ENCODE data around the gene RSPO3.
"Not testable (repeated sequence)": the region's sequence is repeated elsewhere in the genome, so short reads cannot be mapped to it uniquely, and the experiment has no call there.

Gene RSPO3

DNA sequence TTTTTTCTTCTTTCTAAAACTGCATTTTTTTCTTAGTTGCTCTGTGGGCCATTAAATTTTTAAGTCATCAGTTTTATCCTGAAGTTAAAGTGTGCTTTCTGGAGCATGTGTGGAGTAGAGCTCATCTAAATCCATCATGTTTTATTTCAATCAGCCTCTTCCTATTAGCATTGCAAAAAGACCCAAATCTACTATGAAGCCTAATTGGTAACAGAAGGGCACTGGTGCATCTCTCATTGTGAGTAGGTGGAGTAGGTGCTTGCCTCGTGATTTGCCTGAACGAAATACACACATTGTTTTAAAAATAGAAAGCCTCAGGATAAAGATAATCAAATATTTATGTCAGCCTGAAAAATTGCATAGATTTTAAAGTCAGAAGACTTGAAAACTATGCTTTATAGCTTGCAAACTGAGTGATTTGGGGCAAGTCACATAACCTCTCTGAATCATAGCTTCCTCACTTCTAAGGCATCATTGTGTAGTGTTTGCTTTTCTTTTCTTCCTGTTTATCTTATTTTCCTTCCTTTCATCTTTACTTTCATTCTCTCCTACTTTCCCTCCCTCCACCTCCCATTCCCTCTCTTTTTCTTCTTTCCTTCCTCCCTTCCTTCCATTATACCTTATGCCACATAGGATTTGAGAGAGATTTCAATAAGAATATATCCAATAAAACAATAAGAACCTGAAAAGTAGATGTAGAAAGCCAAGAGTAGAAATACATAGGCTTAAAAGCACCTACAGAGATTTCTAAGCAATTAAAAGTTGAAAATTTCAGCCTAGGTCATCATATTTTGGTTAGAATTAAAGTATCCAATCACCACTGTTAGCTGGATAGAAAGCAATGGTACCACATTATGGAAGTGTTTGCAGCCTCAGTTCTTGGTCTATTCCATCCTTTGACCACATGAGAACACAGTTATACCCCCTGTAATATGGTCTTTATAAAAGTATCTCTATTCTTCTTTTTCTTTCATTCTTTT, 98.6 kb downstream of the RSPO3 start:
- Histone ChIP-seq H3K4me3 (ENCODE audit: extremely low read depth, insufficient read depth, low read length, poor library complexity, severe bottlenecking) (no peak overlapping the region), H3K4me1 (ENCODE audit: control insufficient read depth, insufficient read depth, low read length, poor library complexity, severe bottlenecking) (no peaks in the 10 kb centered on the region), H3K9me3 (ENCODE audit: control insufficient read depth, low read length) (no peaks in the 10 kb centered on the region), H3K36me3 (ENCODE audit: control insufficient read depth, insufficient read depth, low read length) (no peaks in the 10 kb centered on the region), H3K27ac (ENCODE audit: low read depth, low read length, severe bottlenecking) (no peak overlapping the region)
- no CpG with 5 or more reads among the region's 2 CpGs for WGBS, 2 experiments (ENCODE audit: insufficient coverage in 2 of 2)

- H3K4me1 ChIP-seq (ENCODE audit: control insufficient read depth, insufficient read depth, low read length, poor library complexity, severe bottlenecking) = no peaks in the 10 kb centered on the region
- 80% methylated on average over 1 of the region's 1 CpG; no CpG with 5 or more reads in 1 of the 2 experiments for WGBS, 2 experiments (ENCODE audit: insufficient coverage in 2 of 2)
Observed at GRCh38 chr6:127219869-127220268, 101.4 kb downstream of the RSPO3 start.

DNA sequence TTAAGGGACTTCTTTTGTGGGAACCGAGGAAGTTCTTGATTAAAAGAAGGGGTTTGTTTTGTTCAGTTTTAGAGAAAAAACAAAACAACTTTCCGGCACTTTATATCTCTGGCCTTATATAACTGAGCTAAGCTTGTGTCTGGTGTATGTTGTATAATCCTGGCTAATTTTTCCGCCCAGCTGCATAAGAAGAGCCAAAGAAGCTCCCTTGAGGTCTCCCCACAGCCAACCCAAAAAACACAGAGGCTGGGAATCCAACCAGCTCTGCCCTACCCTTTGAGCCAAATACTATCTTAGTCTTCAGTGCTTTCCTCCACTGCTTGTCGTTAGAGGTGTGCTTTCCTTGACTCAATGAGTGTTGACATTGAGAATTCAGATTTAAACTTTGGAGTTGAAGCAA, 102.7 kb downstream of the RSPO3 start:
- 83 to 100% methylated on average over 1 of the region's 4 CpGs for WGBS, 2 experiments (ENCODE audit: insufficient coverage in 2 of 2)
- H3K4me1 ChIP-seq (ENCODE audit: control insufficient read depth, insufficient read depth, low read length, poor library complexity, severe bottlenecking) = no peaks in the 10 kb centered on the region

More at GRCh38 chr6:127219869-127220268, 101.4 kb downstream of the RSPO3 start:
- Histone ChIP-seq H3K4me3 (ENCODE audit: extremely low read depth, insufficient read depth, low read length, poor library complexity, severe bottlenecking) (no peak overlapping the region), H3K27ac (ENCODE audit: low read depth, low read length, severe bottlenecking) (no peak overlapping the region), H3K9me3 (ENCODE audit: control insufficient read depth, low read length) (no peaks in the 10 kb centered on the region), H3K36me3 (ENCODE audit: control insufficient read depth, insufficient read depth, low read length) (no peaks in the 10 kb centered on the region)

GRCh38 chr6:127222418-127222817, 103.9 kb downstream of the RSPO3 start:
- no peak overlapping the region for H3K27ac ChIP-seq (ENCODE audit: low read depth, low read length, severe bottlenecking)
- H3K36me3 ChIP-seq (ENCODE audit: control insufficient read depth, insufficient read depth, low read length) = no peaks in the 10 kb centered on the region
- H3K9me3 ChIP-seq (ENCODE audit: control insufficient read depth, low read length) = no peaks in the 10 kb centered on the region
- WGBS, 2 experiments (ENCODE audit: insufficient coverage in 2 of 2) = 80% methylated on average over 1 of the region's 1 CpG; no CpG with 5 or more reads in 1 of the 2 experiments
- H3K4me1 ChIP-seq (ENCODE audit: control insufficient read depth, insufficient read depth, low read length, poor library complexity, severe bottlenecking) = no peaks in the 10 kb centered on the region
- no peak overlapping the region for H3K4me3 ChIP-seq (ENCODE audit: extremely low read depth, insufficient read depth, low read length, poor library complexity, severe bottlenecking)

More for the DNA sequence above, 102.7 kb downstream of the RSPO3 start:
- Histone ChIP-seq H3K27ac (ENCODE audit: low read depth, low read length, severe bottlenecking) (no peak overlapping the region), H3K4me3 (ENCODE audit: extremely low read depth, insufficient read depth, low read length, poor library complexity, severe bottlenecking) (no peak overlapping the region), H3K9me3 (ENCODE audit: control insufficient read depth, low read length) (no peaks in the 10 kb centered on the region), H3K36me3 (ENCODE audit: control insufficient read depth, insufficient read depth, low read length) (no peaks in the 10 kb centered on the region)

DNA sequence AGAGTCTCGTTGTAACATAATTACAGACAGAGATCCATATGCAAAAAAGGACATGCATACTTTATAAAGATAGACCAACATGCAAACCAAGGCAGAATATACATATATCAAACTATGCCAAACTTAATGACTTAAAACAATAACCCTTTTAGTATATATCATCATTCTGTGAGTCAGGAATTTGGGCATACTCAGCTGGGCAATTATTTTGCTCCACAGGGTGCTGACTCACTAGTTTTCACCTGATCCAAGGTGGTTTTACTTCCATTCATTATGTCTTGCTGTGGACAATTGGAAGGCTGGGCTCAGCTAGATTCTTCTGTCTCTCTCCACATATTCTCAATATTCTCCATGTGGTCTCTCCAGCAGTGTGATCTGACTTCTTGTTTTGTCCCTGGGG, 107.0 kb downstream of the RSPO3 start:
- H3K27ac ChIP-seq (ENCODE audit: low read depth, low read length, severe bottlenecking) = no peak overlapping the region
- WGBS, 2 experiments (ENCODE audit: insufficient coverage in 2 of 2) = 86% methylated on average over 1 of the region's 1 CpG; no CpG with 5 or more reads in 1 of the 2 experiments

DNA sequence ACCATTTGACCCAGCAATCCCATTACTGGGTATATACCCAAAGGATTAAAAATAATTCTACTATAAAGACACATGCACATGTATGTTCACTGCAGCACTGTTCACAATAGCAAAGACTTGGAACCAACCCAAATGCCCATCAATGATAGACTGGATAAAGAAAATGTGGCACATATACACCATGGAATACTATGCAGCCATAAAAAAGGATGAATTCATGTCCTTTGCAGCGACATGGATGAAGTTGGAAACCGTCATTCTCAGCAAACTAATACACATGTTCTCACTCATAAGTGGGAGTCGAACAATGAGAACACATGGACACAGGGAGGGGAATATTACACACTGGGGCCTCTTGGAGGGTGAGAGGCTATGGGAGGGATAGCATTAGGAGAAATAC, 115.3 kb downstream of the RSPO3 start:
- not testable (repeated sequence) for H3K4me3 ChIP-seq (ENCODE audit: extremely low read depth, insufficient read depth, low read length, poor library complexity, severe bottlenecking); H3K27ac ChIP-seq (ENCODE audit: low read depth, low read length, severe bottlenecking); H3K36me3 ChIP-seq (ENCODE audit: control insufficient read depth, insufficient read depth, low read length); H3K9me3 ChIP-seq (ENCODE audit: control insufficient read depth, low read length); H3K4me1 ChIP-seq (ENCODE audit: control insufficient read depth, insufficient read depth, low read length, poor library complexity, severe bottlenecking)
- WGBS, 2 experiments (ENCODE audit: insufficient coverage in 2 of 2) = 30% methylated on average over 2 of the region's 3 CpGs; no CpG with 5 or more reads in 1 of the 2 experiments

More for the DNA sequence above, 107.0 kb downstream of the RSPO3 start:
- no peaks in the 10 kb centered on the region for H3K4me1 ChIP-seq (ENCODE audit: control insufficient read depth, insufficient read depth, low read length, poor library complexity, severe bottlenecking)
- H3K9me3 ChIP-seq (ENCODE audit: control insufficient read depth, low read length) = no peaks in the 10 kb centered on the region
- H3K4me3 ChIP-seq (ENCODE audit: extremely low read depth, insufficient read depth, low read length, poor library complexity, severe bottlenecking) = no peak overlapping the region
- no peaks in the 10 kb centered on the region for H3K36me3 ChIP-seq (ENCODE audit: control insufficient read depth, insufficient read depth, low read length)

DNA sequence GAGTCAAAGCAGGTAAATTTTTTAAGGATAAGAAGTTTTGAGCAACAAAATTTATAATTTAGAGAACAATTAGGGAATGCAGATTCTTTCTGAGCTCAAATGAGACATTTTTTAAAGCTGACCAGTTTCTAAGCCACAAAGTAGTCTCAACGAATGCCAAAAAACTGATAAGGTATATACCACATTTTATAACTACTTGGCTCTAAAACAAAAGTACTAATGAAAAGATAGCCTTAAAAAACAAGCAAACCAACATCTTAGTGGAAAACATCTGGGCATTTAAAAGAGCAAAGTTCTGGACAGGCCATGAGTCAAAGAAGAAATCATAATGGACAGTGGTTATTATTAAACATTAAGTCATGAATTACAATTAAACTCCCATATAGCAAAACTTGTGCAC, 125.0 kb downstream of the RSPO3 start:
- Histone ChIP-seq H3K9me3 (ENCODE audit: control insufficient read depth, low read length) (no peaks in the 10 kb centered on the region), H3K4me1 (ENCODE audit: control insufficient read depth, insufficient read depth, low read length, poor library complexity, severe bottlenecking) (no peaks in the 10 kb centered on the region), H3K36me3 (ENCODE audit: control insufficient read depth, insufficient read depth, low read length) (no peaks in the 10 kb centered on the region), H3K27ac (ENCODE audit: low read depth, low read length, severe bottlenecking) (no peak overlapping the region), H3K4me3 (ENCODE audit: extremely low read depth, insufficient read depth, low read length, poor library complexity, severe bottlenecking) (no peak overlapping the region)
- WGBS, 2 experiments (ENCODE audit: insufficient coverage in 2 of 2) = no CpG with 5 or more reads among the region's 1 CpG

Data from mesodermal cell (in vitro differentiated cells).